HepG2 (cell line): Measurements from ENCODE around the gene PPIL6. TPM values are rescaled to one million over a fixed set of nuclear protein-coding genes. Genes with fewer than 3 reads are reported as not detected.

Experiments
- CHCHD3 ChIP-seq: sonication (generic); formaldehyde crosslinking; IDR thresholded peaks from 2 replicates; pipeline ENCODE4 v1.8.0; 2022; ENCODE audit warnings: mild to moderate bottlenecking, missing genetic modification reagents, moderate library complexity
- CREB1 ChIP-seq, 2 experiments: fragments of 450-650 bp in 1 of 2; IDR thresholded peaks; 2 replicates each; pipeline ENCODE4 v1.6.1; 2016 to 2017; ENCODE audit warnings: control low read depth in 1 of 2, mild to moderate bottlenecking in 1 of 2, missing compliant biosample characterization in 1 of 2, missing genetic modification characterization in 1 of 2
- EEA1 ChIP-seq: sonication (generic); formaldehyde crosslinking; IDR thresholded peaks from 2 replicates; pipeline ENCODE4 v1.5.1; 2020; ENCODE audit warnings: mild to moderate bottlenecking, missing genetic modification reagents, borderline replicate concordance
- FOXK2 ChIP-seq: fragments of 450-650 bp; IDR thresholded peaks from 2 replicates; pipeline ENCODE4 v1.6.1; 2016
- GLMP ChIP-seq: sonication (generic); formaldehyde crosslinking; IDR thresholded peaks from 2 replicates; pipeline ENCODE4 v1.9.0; 2021; ENCODE audit warnings: missing genetic modification reagents, mild to moderate bottlenecking, borderline replicate concordance
- GMEB1 ChIP-seq: sonication (generic); formaldehyde crosslinking; IDR thresholded peaks from 2 replicates; pipeline ENCODE4 v1.5.1; 2020; ENCODE audit warnings: missing genetic modification reagents, mild to moderate bottlenecking, borderline replicate concordance
- KLF13 ChIP-seq: sonication (generic); formaldehyde crosslinking; IDR thresholded peaks from 2 replicates; pipeline ENCODE4 v1.4.0; 2020; ENCODE audit warnings: mild to moderate bottlenecking, missing genetic modification reagents
- NCOA1 ChIP-seq: sonication (generic); formaldehyde crosslinking; IDR thresholded peaks from 2 replicates; pipeline ENCODE4 v1.9.0; 2021; ENCODE audit warnings: missing genetic modification reagents
- PHF21A ChIP-seq: sonication (generic); formaldehyde crosslinking; IDR thresholded peaks from 2 replicates; pipeline ENCODE4 v1.5.0; 2020; ENCODE audit warnings: mild to moderate bottlenecking, missing genetic modification reagents
- SAP130 ChIP-seq: IDR thresholded peaks from 2 replicates; pipeline ENCODE4 v1.6.1; 2016; ENCODE audit warnings: low read depth
- SIN3A ChIP-seq: IDR thresholded peaks from 2 replicates; pipeline ENCODE4 v1.6.1; 2011; ENCODE audit warnings: low read depth, mild to moderate bottlenecking, control low read depth, low read length, borderline replicate concordance
- TARDBP ChIP-seq: sonication (generic); formaldehyde crosslinking; IDR thresholded peaks from 2 replicates; pipeline ENCODE4 v1.8.0; 2022; ENCODE audit warnings: mild to moderate bottlenecking, missing genetic modification reagents
- ZNF101 ChIP-seq: sonication (generic); formaldehyde crosslinking; IDR thresholded peaks from 2 replicates; pipeline ENCODE4 v1.4.0; 2020; ENCODE audit warnings: mild to moderate bottlenecking, low read depth, missing genetic modification reagents, borderline replicate concordance
- ZNF160 ChIP-seq: sonication (generic); formaldehyde crosslinking; IDR thresholded peaks from 2 replicates; pipeline ENCODE4 v1.8.0; 2022; ENCODE audit warnings: mild to moderate bottlenecking, inconsistent platforms, missing genetic modification reagents
- ZNF180 ChIP-seq: sonication (generic); formaldehyde crosslinking; IDR thresholded peaks from 2 replicates; pipeline ENCODE4 v1.4.0; 2020; ENCODE audit warnings: low read depth, missing genetic modification reagents, borderline replicate concordance
- ZNF282 ChIP-seq: fragments of 450-650 bp; IDR thresholded peaks from 2 replicates; pipeline ENCODE4 v1.6.1; 2018; ENCODE audit not compliant: partially characterized antibody
- ZNF350 ChIP-seq: sonication (generic); formaldehyde crosslinking; IDR thresholded peaks from 2 replicates; pipeline ENCODE4 v1.4.0; 2020; ENCODE audit warnings: mild to moderate bottlenecking, low read depth, missing genetic modification reagents, borderline replicate concordance
- ZNF546 ChIP-seq: sonication (generic); formaldehyde crosslinking; conservative IDR thresholded peaks from 2 replicates; pipeline ENCODE4 v1.8.1; 2023; ENCODE audit warnings: mild to moderate bottlenecking, missing genetic modification reagents
- ZNF549 ChIP-seq: sonication (generic); formaldehyde crosslinking; IDR thresholded peaks from 2 replicates; pipeline ENCODE4 v1.5.0; 2020; ENCODE audit warnings: missing genetic modification reagents
- ZNF550 ChIP-seq: sonication (generic); formaldehyde crosslinking; IDR thresholded peaks from 2 replicates; pipeline ENCODE4 v1.4.0; 2020; ENCODE audit warnings: mild to moderate bottlenecking, missing genetic modification reagents, borderline replicate concordance
- ZNF749 ChIP-seq: sonication (generic); formaldehyde crosslinking; IDR thresholded peaks from 2 replicates; pipeline ENCODE4 v1.8.0; 2022; ENCODE audit warnings: mild to moderate bottlenecking, missing genetic modification reagents, moderate library complexity, borderline replicate concordance
- polyA plus RNA-seq, 8 experiments: library from polyadenylated mRNA; depleted of rRNA in 3 of 8; stranded (reverse) in 7 of 8; unstranded in 1 of 8; fragments of >200 nt; fragmentation: Illumina TruSeq in 4 of 8; extraction: Trizol in 4 of 8; gene quantifications; 2 replicates each; pipeline versions ENCODE4 v1.2.1 to v1.2.3, GENCODE V29; 2011 to 2016; ENCODE audit warnings: low read depth in 4 of 8, missing spikeins in 1 of 8, mixed read lengths in 1 of 8; ENCODE audit not compliant: insufficient read depth in 1 of 8
- total RNA-seq, 5 experiments: library from RNA; depleted of rRNA; stranded (reverse); fragments of >200 nt; fragmentation: Illumina TruSeq; extraction: Trizol; gene quantifications; 2 replicates each; pipeline ENCODE4 v1.2.3, GENCODE V29; 2016; ENCODE audit warnings: low read depth in 1 of 5
- TF ChIP-seq, protein P1 (sequence below): sonication (generic); formaldehyde crosslinking; conservative IDR thresholded peaks from 2 replicates; pipeline ENCODE4 v1.4.0; 2020; ENCODE audit warnings: missing genetic modification reagents
- TF ChIP-seq, protein P2 (sequence below), 2 experiments: fragments of 450-650 bp in 1 of 2; sonication (generic) in 1 of 2; formaldehyde crosslinking; IDR thresholded peaks; 2 replicates each; pipeline versions ENCODE4 v1.5.0 to v1.8.0; 2020 to 2022; ENCODE audit warnings: mild to moderate bottlenecking in 1 of 2, missing genetic modification reagents in 1 of 2

The PPIL6 gene
- total and polyA plus RNA-seq, 2 of the 13 experiments (the other 11 are each of a cell fraction or from before 2014, with no cell fraction given): 0.22 to 0.46 TPM

DNA sequence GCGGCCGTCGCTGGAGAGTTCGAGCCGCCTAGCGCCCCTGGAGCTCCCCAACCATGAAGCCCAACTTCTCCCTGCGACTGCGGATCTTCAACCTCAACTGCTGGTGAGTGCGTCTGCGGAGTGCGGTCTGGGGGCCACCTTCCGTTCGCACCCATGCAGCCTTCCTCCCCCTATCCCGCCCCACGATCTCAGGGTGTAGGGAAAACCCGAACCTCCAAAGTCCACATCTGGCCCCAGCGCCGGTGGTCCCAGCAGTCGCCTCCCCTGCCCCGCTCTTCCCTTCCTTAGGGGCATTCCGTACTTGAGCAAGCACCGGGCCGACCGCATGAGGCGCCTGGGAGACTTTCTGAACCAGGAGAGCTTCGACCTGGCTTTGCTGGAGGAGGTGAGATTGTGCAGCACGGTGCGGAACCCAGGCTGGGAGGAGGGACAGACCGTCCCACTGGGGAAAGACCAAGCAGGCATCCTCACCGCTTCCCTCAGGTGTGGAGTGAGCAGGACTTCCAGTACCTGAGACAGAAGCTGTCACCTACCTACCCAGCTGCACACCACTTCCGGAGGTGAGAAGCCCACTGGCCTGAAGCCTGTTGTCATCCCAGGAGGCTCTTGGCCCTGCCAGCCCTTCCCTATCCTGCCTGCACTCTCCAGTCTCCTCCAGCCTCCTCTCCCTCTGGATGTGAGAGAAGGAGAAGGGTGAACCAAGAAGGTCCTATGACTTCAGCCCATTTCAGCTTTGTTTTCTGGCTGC is 815 bp upstream of the PPIL6 start (continued):
- no peak for TF ChIP-seq PHF21A (CRISPR knock-in tag)
- TF ChIP-seq TARDBP: no peak
- no peak for TF ChIP-seq EEA1 (CRISPR knock-in tag)
- no peak for TF ChIP-seq CHCHD3
- TF ChIP-seq FOXK2: no peak
- TF ChIP-seq GLMP (CRISPR knock-in tag): no peak
- TF ChIP-seq SIN3A: no peak
- no peak for TF ChIP-seq GMEB1 (CRISPR knock-in tag)
- TF ChIP-seq ZNF550 (CRISPR knock-in tag): no peak
- no peak for TF ChIP-seq ZNF282
- TF ChIP-seq ZNF180 (CRISPR knock-in tag): no peak
- TF ChIP-seq KLF13 (CRISPR knock-in tag): no peak
- TF ChIP-seq, protein P1, sequence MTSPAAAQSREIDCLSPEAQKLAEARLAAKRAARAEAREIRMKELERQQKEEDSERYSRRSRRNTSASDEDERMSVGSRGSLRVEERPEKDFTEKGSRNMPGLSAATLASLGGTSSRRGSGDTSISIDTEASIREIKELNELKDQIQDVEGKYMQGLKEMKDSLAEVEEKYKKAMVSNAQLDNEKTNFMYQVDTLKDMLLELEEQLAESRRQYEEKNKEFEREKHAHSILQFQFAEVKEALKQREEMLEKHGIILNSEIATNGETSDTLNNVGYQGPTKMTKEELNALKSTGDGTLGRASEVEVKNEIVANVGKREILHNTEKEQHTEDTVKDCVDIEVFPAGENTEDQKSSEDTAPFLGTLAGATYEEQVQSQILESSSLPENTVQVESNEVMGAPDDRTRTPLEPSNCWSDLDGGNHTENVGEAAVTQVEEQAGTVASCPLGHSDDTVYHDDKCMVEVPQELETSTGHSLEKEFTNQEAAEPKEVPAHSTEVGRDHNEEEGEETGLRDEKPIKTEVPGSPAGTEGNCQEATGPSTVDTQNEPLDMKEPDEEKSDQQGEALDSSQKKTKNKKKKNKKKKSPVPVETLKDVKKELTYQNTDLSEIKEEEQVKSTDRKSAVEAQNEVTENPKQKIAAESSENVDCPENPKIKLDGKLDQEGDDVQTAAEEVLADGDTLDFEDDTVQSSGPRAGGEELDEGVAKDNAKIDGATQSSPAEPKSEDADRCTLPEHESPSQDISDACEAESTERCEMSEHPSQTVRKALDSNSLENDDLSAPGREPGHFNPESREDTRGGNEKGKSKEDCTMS (CRISPR knock-in tag): no peak
- TF ChIP-seq ZNF350 (CRISPR knock-in tag): peak; percentile 38; the same call in 1 of the 2 replicates
- TF ChIP-seq ZNF160: no peak
- TF ChIP-seq ZNF549 (CRISPR knock-in tag): no peak
- TF ChIP-seq ZNF101 (CRISPR knock-in tag): no peak
- TF ChIP-seq, protein P2, sequence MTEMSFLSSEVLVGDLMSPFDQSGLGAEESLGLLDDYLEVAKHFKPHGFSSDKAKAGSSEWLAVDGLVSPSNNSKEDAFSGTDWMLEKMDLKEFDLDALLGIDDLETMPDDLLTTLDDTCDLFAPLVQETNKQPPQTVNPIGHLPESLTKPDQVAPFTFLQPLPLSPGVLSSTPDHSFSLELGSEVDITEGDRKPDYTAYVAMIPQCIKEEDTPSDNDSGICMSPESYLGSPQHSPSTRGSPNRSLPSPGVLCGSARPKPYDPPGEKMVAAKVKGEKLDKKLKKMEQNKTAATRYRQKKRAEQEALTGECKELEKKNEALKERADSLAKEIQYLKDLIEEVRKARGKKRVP (CRISPR knock-in tag; IDR thresholded peaks at IDR 0.05): no peak
- TF ChIP-seq ZNF546 (CRISPR knock-in tag): no peak
- no peak for TF ChIP-seq NCOA1 (CRISPR knock-in tag)
- TF ChIP-seq ZNF749 (CRISPR knock-in tag): no peak
- TF ChIP-seq SAP130 (CRISPR knock-in tag): no peak; the same call in 1 of the 2 replicates
- no peak for TF ChIP-seq CREB1 (IDR thresholded peaks at IDR 0.05)
- TF ChIP-seq CREB1 (CRISPR knock-in tag; IDR thresholded peaks at IDR 0.05): no peak
